ENCODE data around the gene CALR3. TPM values are rescaled to one million over a fixed set of nuclear protein-coding genes. Genes with fewer than 3 reads are reported as not detected.
A peak's percentile ranks its signal among the peaks of the same experiment; 100 is the strongest.
"Not testable (repeated sequence)": the region's sequence is repeated elsewhere in the genome, so short reads cannot be mapped to it uniquely, and the experiment has no call there.

The CALR3 gene
- total RNA-seq, 2 experiments from 2014 or later, result not detected

- Mint-ChIP-seq H3K27ac (peak overlapping the region; percentile 60), H3K4me3 (peak overlapping the region; percentile 75), H3K4me1 (ENCODE audit: low read depth) (peaks cover 21% of the 10 kb centered on the region)
- H3K36me3 Mint-ChIP-seq (ENCODE audit: low read depth); CTCF ChIA-PET; H3K9me3 Mint-ChIP-seq (ENCODE audit: insufficient read depth); DNase-seq; ATAC-seq; H3K27me3 Mint-ChIP-seq (ENCODE audit: low read depth): not testable (repeated sequence)
- POLR2A ChIA-PET, result interaction anchor here (0.6 kb wide), 2 partner anchors 25 to 101 kb away, joined by 3 read pairs; no protein-coding TSS in a partner anchor
Measured at GRCh38 chr19:16472559-16472899, 23.4 kb downstream of the CALR3 start.

GRCh38 chr19:16470911-16471811 is 24.8 kb downstream of the CALR3 start:
- DNase-seq (peak; percentile 49), ATAC-seq (peak; percentile 38)
- ChIA-PET POLR2A (interaction anchor here (0.6 to 1.5 kb wide), 3 partner anchors 20 to 273 kb away, joined by 3 read pairs; partner anchors contain the start of genes AP1M1, C19orf44 and CALR3), CTCF (no interaction called here)
- H3K36me3 Mint-ChIP-seq (ENCODE audit: low read depth), result peaks cover 12% of the 10 kb centered on the region
- no peaks in the 10 kb centered on the region for H3K9me3 Mint-ChIP-seq (ENCODE audit: insufficient read depth)
- peak overlapping the region; percentile 61 for H3K27ac Mint-ChIP-seq
- H3K27me3 Mint-ChIP-seq (ENCODE audit: low read depth), result peaks cover 3% of the 10 kb centered on the region
- H3K4me3 Mint-ChIP-seq, result peak overlapping the region; percentile 91
- peaks cover 26% of the 10 kb centered on the region for H3K4me1 Mint-ChIP-seq (ENCODE audit: low read depth)

GRCh38 chr19:16470541-16470910 is 25.4 kb downstream of the CALR3 start:
- peaks cover 3% of the 10 kb centered on the region for H3K27me3 Mint-ChIP-seq (ENCODE audit: low read depth)
- DNase-seq (no peak), ATAC-seq (no peak)
- ChIA-PET POLR2A (interaction anchor here (1.1 to 1.5 kb wide), 2 partner anchors 21 to 25 kb away, joined by 3 read pairs; partner anchors contain the start of genes C19orf44 and CALR3), CTCF (no interaction called here)
- H3K9me3 Mint-ChIP-seq (ENCODE audit: insufficient read depth), result no peaks in the 10 kb centered on the region
- peaks cover 28% of the 10 kb centered on the region for H3K4me1 Mint-ChIP-seq (ENCODE audit: low read depth)
- H3K36me3 Mint-ChIP-seq (ENCODE audit: low read depth), result peaks cover 13% of the 10 kb centered on the region
- peak overlapping the region; percentile 91 for H3K4me3 Mint-ChIP-seq
- peak overlapping the region; percentile 61 for H3K27ac Mint-ChIP-seq

GRCh38 chr19:16467581-16467980 is 28.4 kb downstream of the CALR3 start:
- Mint-ChIP-seq H3K4me1 (ENCODE audit: low read depth) (peaks cover 42% of the 10 kb centered on the region), H3K36me3 (ENCODE audit: low read depth) (peaks cover 14% of the 10 kb centered on the region), H3K27ac (no peak overlapping the region), H3K27me3 (ENCODE audit: low read depth) (no peaks in the 10 kb centered on the region), H3K9me3 (ENCODE audit: insufficient read depth) (no peaks in the 10 kb centered on the region), H3K4me3 (no peak overlapping the region)
- POLR2A ChIA-PET, result no interaction called here
- CTCF ChIA-PET, result interaction anchor here (1.8 kb wide), 1 partner anchor 25 kb away, joined by 3 read pairs; no protein-coding TSS in a partner anchor
- ATAC-seq, result no peak
- DNase-seq, result no peak

- H3K9me3 Mint-ChIP-seq (ENCODE audit: insufficient read depth); POLR2A ChIA-PET; H3K27me3 Mint-ChIP-seq (ENCODE audit: low read depth); CTCF ChIA-PET; H3K4me3 Mint-ChIP-seq; ATAC-seq; DNase-seq; H3K27ac Mint-ChIP-seq: not testable (repeated sequence)
- H3K36me3 Mint-ChIP-seq (ENCODE audit: low read depth), result peaks cover 14% of the 10 kb centered on the region
- H3K4me1 Mint-ChIP-seq (ENCODE audit: low read depth), result peaks cover 44% of the 10 kb centered on the region
Measured at GRCh38 chr19:16466802-16467427, 29.1 kb downstream of the CALR3 start.

- Mint-ChIP-seq H3K27ac (no peak overlapping the region), H3K36me3 (ENCODE audit: low read depth) (peaks cover 14% of the 10 kb centered on the region), H3K4me3 (no peak overlapping the region), H3K9me3 (ENCODE audit: insufficient read depth) (no peaks in the 10 kb centered on the region), H3K4me1 (ENCODE audit: low read depth) (peaks cover 34% of the 10 kb centered on the region), H3K27me3 (ENCODE audit: low read depth) (no peaks in the 10 kb centered on the region)
- no peak for DNase-seq
- ChIA-PET CTCF (no interaction called here), POLR2A (no interaction called here)
- ATAC-seq, result no peak
Measured at GRCh38 chr19:16465239-16465638, 30.7 kb downstream of the CALR3 start.

GRCh38 chr19:16463991-16464575 is 31.9 kb downstream of the CALR3 start:
- ChIA-PET CTCF (no interaction called here), POLR2A (no interaction called here)
- Mint-ChIP-seq H3K4me3 (no peak overlapping the region), H3K4me1 (ENCODE audit: low read depth) (peaks cover 26% of the 10 kb centered on the region), H3K36me3 (ENCODE audit: low read depth) (peaks cover 6% of the 10 kb centered on the region), H3K27ac (peak overlapping the region; percentile 9), H3K9me3 (ENCODE audit: insufficient read depth) (no peaks in the 10 kb centered on the region), H3K27me3 (ENCODE audit: low read depth) (no peaks in the 10 kb centered on the region)
- ATAC-seq, result no peak
- DNase-seq, result no peak

GRCh38 chr19:16463341-16463990 is 32.5 kb downstream of the CALR3 start:
- Mint-ChIP-seq H3K4me1 (ENCODE audit: low read depth) (peaks cover 26% of the 10 kb centered on the region), H3K36me3 (ENCODE audit: low read depth) (peaks cover 6% of the 10 kb centered on the region), H3K27me3 (ENCODE audit: low read depth) (no peaks in the 10 kb centered on the region), H3K4me3 (no peak overlapping the region), H3K9me3 (ENCODE audit: insufficient read depth) (no peaks in the 10 kb centered on the region), H3K27ac (peak overlapping the region; percentile 76)
- POLR2A ChIA-PET, result no interaction called here
- no peak for DNase-seq
- CTCF ChIA-PET, result no interaction called here
- ATAC-seq, result no peak

- Mint-ChIP-seq H3K27ac (peak overlapping the region; percentile 76), H3K4me3 (no peak overlapping the region), H3K36me3 (ENCODE audit: low read depth) (peaks cover 6% of the 10 kb centered on the region), H3K9me3 (ENCODE audit: insufficient read depth) (no peaks in the 10 kb centered on the region), H3K4me1 (ENCODE audit: low read depth) (peaks cover 33% of the 10 kb centered on the region), H3K27me3 (ENCODE audit: low read depth) (no peaks in the 10 kb centered on the region)
- DNase-seq (no peak), ATAC-seq (no peak)
- POLR2A ChIA-PET, result no interaction called here
- CTCF ChIA-PET, result interaction anchor here (1.0 kb wide), 1 partner anchor 421 kb away, joined by 3 read pairs; no protein-coding TSS in a partner anchor
Measured at GRCh38 chr19:16462757-16463250, 33.2 kb downstream of the CALR3 start.

GRCh38 chr19:16461630-16462051 is 34.3 kb downstream of the CALR3 start:
- ATAC-seq, result no peak
- CTCF ChIA-PET, result no interaction called here
- DNase-seq, result no peak
- Mint-ChIP-seq H3K27ac (peak overlapping the region; percentile 23), H3K4me1 (ENCODE audit: low read depth) (peaks cover 41% of the 10 kb centered on the region), H3K9me3 (ENCODE audit: insufficient read depth) (no peaks in the 10 kb centered on the region), H3K36me3 (ENCODE audit: low read depth) (peaks cover 6% of the 10 kb centered on the region), H3K27me3 (ENCODE audit: low read depth) (no peaks in the 10 kb centered on the region), H3K4me3 (no peak overlapping the region)
- POLR2A ChIA-PET, result no interaction called here

- Mint-ChIP-seq H3K4me1 (ENCODE audit: low read depth) (peaks cover 40% of the 10 kb centered on the region), H3K27ac (no peak overlapping the region), H3K27me3 (ENCODE audit: low read depth) (no peaks in the 10 kb centered on the region), H3K36me3 (ENCODE audit: low read depth) (peaks cover 3% of the 10 kb centered on the region), H3K4me3 (no peak overlapping the region), H3K9me3 (ENCODE audit: insufficient read depth) (no peaks in the 10 kb centered on the region)
- POLR2A ChIA-PET, result no interaction called here
- CTCF ChIA-PET, result no interaction called here
- ATAC-seq (no peak), DNase-seq (no peak)
Measured at GRCh38 chr19:16460454-16460853, 35.5 kb downstream of the CALR3 start.

Data from activated CD8-positive, alpha-beta T cell treated with anti-CD3 and anti-CD28 coated beads, Interleukin-2, amount 10 ng/mL, durations not matched to agents 7 days and 5 days (primary cell).